A549 (cell line): ENCODE measurements around the gene ANO3. TPM values are rescaled to one million over a fixed set of nuclear protein-coding genes. Genes with fewer than 3 reads are reported as not detected.

Experiments used
- ATAC-seq, 2 experiments: fragments of 200-7000 bp in 1 of 2; fragments of >200 bp in 1 of 2; cut with Nextera tagmentation in 1 of 2; cut with Tn5 transposase in 1 of 2; 3 replicates each; pipeline versions ENCODE4 v1.8.0 to v1.9.1; 2018 to 2020; ENCODE audit warnings: mild to moderate bottlenecking in 1 of 2, moderate library complexity in 1 of 2
- CTCF ChIA-PET: fragments of 300-600 bp; sonication (Branson Sonifier 250); formaldehyde crosslinking; extraction: SDS; loops from one replicate; lab custom pipeline; 2021; ENCODE audit warnings: antibody characterized with exemption, inconsistent platforms; lab: Yijun Ruan, JAX
- POLR2A ChIA-PET: fragments of 350-600 bp; formaldehyde crosslinking; extraction: SDS; loops from one replicate; lab custom pipeline; 2021; ENCODE audit warnings: antibody characterized with exemption, inconsistent platforms; lab: Yijun Ruan, JAX
- DNase-seq, 2 experiments: peaks; one replicate each; pipeline versions ENCODE4 v3.0.0 to v3.0.0-alpha.2; 2011 to 2016; ENCODE audit warnings: low read depth in 1 of 2, low spot score in 1 of 2
- FAIRE-seq: peaks from 2 replicates; lab custom pipeline; 2011; peaks lifted over from hg19 to GRCh38; lab: Jason Lieb, UNC
- H3K27ac ChIP-seq, 2 experiments: fragments of >200 bp; sonication (Bioruptor Twin); formaldehyde crosslinking; 3 replicates each; pipeline ENCODE4 v1.5.1; 2016 to 2017
- H3K4me1 ChIP-seq: fragments of >200 bp; sonication (Bioruptor Twin); formaldehyde crosslinking; 3 replicates; pipeline ENCODE4 v1.6.1; 2016
- H3K4me2 ChIP-seq: fragments of >200 bp; sonication (Bioruptor Twin); formaldehyde crosslinking; 3 replicates; pipeline ENCODE4 v1.6.1; 2016
- H3K4me3 ChIP-seq: fragments of >200 bp; sonication (Bioruptor Twin); formaldehyde crosslinking; 3 replicates; pipeline ENCODE4 v1.5.1; 2016
- H3K9me3 ChIP-seq: fragments of >200 bp; sonication (Bioruptor Twin); formaldehyde crosslinking; 3 replicates; pipeline ENCODE4 v1.6.1; 2016
- ATOH8 ChIP-seq: fragments of 250-450 bp; sonication (Bioruptor Pico); IDR thresholded peaks from 2 replicates; pipeline ENCODE4 v1.5.0; 2020; ENCODE audit warnings: low read depth, mild to moderate bottlenecking, moderate library complexity
- BCL3 ChIP-seq: fragments of >200 bp; sonication (Bioruptor Twin); formaldehyde crosslinking; IDR thresholded peaks from 3 replicates; pipeline ENCODE4 v1.6.1; 2016
- BHLHE40 ChIP-seq: IDR thresholded peaks from 2 replicates; pipeline ENCODE4 v1.6.1; 2012; ENCODE audit warnings: low read depth, low read length, inconsistent platforms
- CBX2 ChIP-seq: fragments of 200-600 bp; sonication (generic); IDR thresholded peaks from 2 replicates; pipeline ENCODE4 v1.6.1; 2016; ENCODE audit warnings: low read depth, mild to moderate bottlenecking, borderline replicate concordance
- CEBPB ChIP-seq, 2 experiments: fragments of >200 bp in 1 of 2; sonication (Bioruptor Twin) in 1 of 2; formaldehyde crosslinking in 1 of 2; IDR thresholded peaks; 2 replicates each; pipeline ENCODE4 v1.6.1; 2012 to 2016
- EHF ChIP-seq: fragments of 250-450 bp; sonication (Bioruptor Pico); IDR thresholded peaks from 2 replicates; pipeline ENCODE4 v1.5.0; 2020; ENCODE audit warnings: mild to moderate bottlenecking
- EHMT2 ChIP-seq: fragments of 200-600 bp; sonication (generic); IDR thresholded peaks from 2 replicates; pipeline ENCODE4 v1.6.1; 2016; ENCODE audit warnings: antibody characterized with exemption, low read depth, mild to moderate bottlenecking, moderate library complexity
- EP300 ChIP-seq, 2 experiments: fragments of >200 bp; sonication (Bioruptor Twin); formaldehyde crosslinking; IDR thresholded peaks; 2 replicates in 1 of 2; 3 replicates in 1 of 2; pipeline ENCODE4 v1.6.1; 2016 to 2017
- FOSL2 ChIP-seq, 2 experiments: fragments of 450-650 bp in 1 of 2; fragments of >200 bp in 1 of 2; sonication (Bioruptor Twin) in 1 of 2; formaldehyde crosslinking; IDR thresholded peaks; 2 replicates each; pipeline versions ENCODE4 v1.5.0 to v1.6.1; 2016 to 2020; ENCODE audit warnings: mild to moderate bottlenecking in 1 of 2, moderate library complexity in 1 of 2
- HEYL ChIP-seq: fragments of 250-450 bp; sonication (Bioruptor Pico); IDR thresholded peaks from 2 replicates; pipeline ENCODE4 v1.8.0; 2021; ENCODE audit warnings: mild to moderate bottlenecking, moderate library complexity
- HOXB13 ChIP-seq: fragments of 250-450 bp; sonication (Bioruptor Pico); IDR thresholded peaks from 2 replicates; pipeline ENCODE4 v1.5.0; 2020; ENCODE audit warnings: low read depth, mild to moderate bottlenecking, moderate library complexity
- JUN ChIP-seq, 2 experiments: fragments of >200 bp; sonication (Bioruptor Twin); formaldehyde crosslinking; IDR thresholded peaks; 2 replicates in 1 of 2; 3 replicates in 1 of 2; pipeline ENCODE4 v1.6.1; 2016 to 2017
- MAFK ChIP-seq: fragments of 450-650 bp; IDR thresholded peaks from 2 replicates; pipeline ENCODE4 v1.6.1; 2014; ENCODE audit not compliant: partially characterized antibody
- MAX ChIP-seq: IDR thresholded peaks from 2 replicates; pipeline ENCODE4 v1.6.1; 2012
- MAZ ChIP-seq: fragments of 150-350 bp; IDR thresholded peaks from 2 replicates; pipeline ENCODE4 v1.6.1; 2014; ENCODE audit warnings: antibody characterized with exemption, low read depth, low read length, borderline replicate concordance
- NPAS2 ChIP-seq: fragments of 250-450 bp; sonication (Bioruptor Pico); IDR thresholded peaks from 2 replicates; pipeline ENCODE4 v1.8.0; 2022; ENCODE audit warnings: mild to moderate bottlenecking, moderate library complexity, borderline replicate concordance
- PBX3 ChIP-seq: IDR thresholded peaks from 2 replicates; pipeline ENCODE4 v1.6.1; 2012
- POLR2AphosphoS2 ChIP-seq: conservative IDR thresholded peaks from 2 replicates; pipeline ENCODE4 v1.6.1; 2012; ENCODE audit warnings: low read length, improper control_type of control experiment, inconsistent platforms
- RCOR1 ChIP-seq: fragments of 150-350 bp; IDR thresholded peaks from 2 replicates; pipeline ENCODE4 v1.6.1; 2014; ENCODE audit warnings: antibody characterized with exemption, low read length, low read depth
- REST ChIP-seq: fragments of 200-600 bp; sonication (generic); IDR thresholded peaks from 2 replicates; pipeline ENCODE4 v1.6.1; 2016; ENCODE audit warnings: antibody characterized with exemption, mild to moderate bottlenecking, moderate library complexity
- TP53 ChIP-seq: fragments of 250-450 bp; sonication (Bioruptor Pico); IDR thresholded peaks from 2 replicates; pipeline ENCODE4 v1.5.0; 2021; ENCODE audit warnings: mild to moderate bottlenecking, moderate library complexity
- USF2 ChIP-seq: fragments of 450-650 bp; IDR thresholded peaks from 2 replicates; pipeline ENCODE4 v1.6.1; 2014; ENCODE audit warnings: antibody characterized with exemption
- ZFP36 ChIP-seq: fragments of 450-650 bp; IDR thresholded peaks from 2 replicates; pipeline ENCODE4 v1.6.1; 2014; ENCODE audit warnings: borderline replicate concordance; ENCODE audit not compliant: partially characterized antibody
- ZNF302 ChIP-seq: fragments of 250-450 bp; sonication (Bioruptor Pico); IDR thresholded peaks from 2 replicates; pipeline ENCODE4 v1.9.0; 2021; ENCODE audit warnings: inconsistent platforms, mild to moderate bottlenecking, moderate library complexity
- WGBS: methylation state at CpG from one replicate; pipeline ENCODE4 v1.1.6; 2017; ENCODE audit errors: missing lambda C conversion rate; 5-methylcytosine and 5-hydroxymethylcytosine counted together
- polyA plus RNA-seq, 4 experiments: library from polyadenylated mRNA; depleted of rRNA in 3 of 4; stranded (reverse); fragments of >200 nt; fragmentation: RNase III in 1 of 4; extraction: RNeasy Plus Mini Kit Qiagen cat#74134 plus additional on column Dnase treatment in 1 of 4; gene quantifications; 2 replicates in 3 of 4; 3 replicates in 1 of 4; pipeline ENCODE4 v1.2.3, GENCODE V29; 2011 to 2017

Gene ANO3
- polyA plus RNA-seq, 2 of the 4 experiments (the other 2 are of a cell fraction): not detected

- no peaks in the 10 kb centered on the region for H3K9me3 ChIP-seq
- 76% methylated on average over 6 of the region's 6 CpGs for WGBS
- ChIA-PET POLR2A (no interaction called here), CTCF (no interaction called here)
- DNase-seq (no peak), FAIRE-seq (no peak), ATAC-seq (no peak)
- no peak for TF ChIP-seq ZFP36
- TF ChIP-seq POLR2AphosphoS2: no peak
- TF ChIP-seq USF2: no peak
- no peak for TF ChIP-seq MAZ
- TF ChIP-seq MAX: no peak
- no peak for TF ChIP-seq TP53 (CRISPR knock-in tag)
- TF ChIP-seq MAFK: no peak
- no peak for TF ChIP-seq JUN (IDR thresholded peaks at IDR 0.05)
- TF ChIP-seq ATOH8 (CRISPR knock-in tag): no peak
- no peak for TF ChIP-seq PBX3
- TF ChIP-seq NPAS2 (CRISPR knock-in tag): no peak
- TF ChIP-seq EP300 (IDR thresholded peaks at IDR 0.05): no peak
- TF ChIP-seq FOSL2 (IDR thresholded peaks at IDR 0.05): no peak
- no peak for TF ChIP-seq FOSL2 (CRISPR knock-in tag; IDR thresholded peaks at IDR 0.05)
- no peak for TF ChIP-seq HOXB13
- H3K4me1 ChIP-seq: no peaks in the 10 kb centered on the region
- no peak overlapping the region for H3K27ac ChIP-seq
- H3K4me3 ChIP-seq: no peak overlapping the region
- H3K4me2 ChIP-seq: no peak overlapping the region
These were observed 86.5 kb downstream of the ANO3 start for GRCh38 chr11:26418386-26418912.

- H3K4me3 ChIP-seq: no peak overlapping the region
- ATAC-seq (no peak), FAIRE-seq (no peak), DNase-seq (no peak)
- no peaks in the 10 kb centered on the region for H3K9me3 ChIP-seq
- no peaks in the 10 kb centered on the region for H3K4me1 ChIP-seq
- POLR2A ChIA-PET: no interaction called here
- WGBS: 0% methylated on average over 1 of the region's 1 CpG
- no peak overlapping the region for H3K4me2 ChIP-seq
- CTCF ChIA-PET: interaction anchor here (1.2 kb wide), 1 partner anchor 17 kb away, joined by 3 read pairs; no protein-coding TSS in a partner anchor
- TF ChIP-seq RCOR1 (no peak), REST (no peak)
- no peak overlapping the region for H3K27ac ChIP-seq
These were observed 88.4 kb downstream of the ANO3 start for GRCh38 chr11:26420331-26420730.

GRCh38 chr11:26424255-26424654 lies 92.3 kb downstream of the ANO3 start:
- ChIA-PET POLR2A (no interaction called here), CTCF (no interaction called here)
- H3K27ac ChIP-seq: no peak overlapping the region
- no peak overlapping the region for H3K4me2 ChIP-seq
- FAIRE-seq (no peak), DNase-seq (no peak), ATAC-seq (no peak)
- H3K9me3 ChIP-seq: no peaks in the 10 kb centered on the region
- WGBS: 0% methylated on average over 1 of the region's 1 CpG
- no peak overlapping the region for H3K4me3 ChIP-seq
- no peaks in the 10 kb centered on the region for H3K4me1 ChIP-seq
- TF ChIP-seq ZNF302 (CRISPR knock-in tag) (no peak), TP53 (CRISPR knock-in tag) (no peak), BCL3 (no peak), EP300 (IDR thresholded peaks at IDR 0.05) (no peak), CEBPB (IDR thresholded peaks at IDR 0.05) (no peak), CBX2 (no peak), USF2 (no peak), EHMT2 (no peak), EHF (no peak), HEYL (CRISPR knock-in tag) (no peak), BHLHE40 (no peak), PBX3 (no peak)
